CD4-positive, alpha-beta T cell treated with Interleukin-4 for 4 hours (primary cell): ENCODE measurements around the gene AMIGO3.
"Not testable (repeated sequence)": the region's sequence is repeated elsewhere in the genome, so short reads cannot be mapped to it uniquely, and the experiment has no call there.

Experiments
- DNase-seq: peaks from one replicate; pipeline ENCODE4 v3.0.0-alpha.2; 2020

The AMIGO3 gene

DNA sequence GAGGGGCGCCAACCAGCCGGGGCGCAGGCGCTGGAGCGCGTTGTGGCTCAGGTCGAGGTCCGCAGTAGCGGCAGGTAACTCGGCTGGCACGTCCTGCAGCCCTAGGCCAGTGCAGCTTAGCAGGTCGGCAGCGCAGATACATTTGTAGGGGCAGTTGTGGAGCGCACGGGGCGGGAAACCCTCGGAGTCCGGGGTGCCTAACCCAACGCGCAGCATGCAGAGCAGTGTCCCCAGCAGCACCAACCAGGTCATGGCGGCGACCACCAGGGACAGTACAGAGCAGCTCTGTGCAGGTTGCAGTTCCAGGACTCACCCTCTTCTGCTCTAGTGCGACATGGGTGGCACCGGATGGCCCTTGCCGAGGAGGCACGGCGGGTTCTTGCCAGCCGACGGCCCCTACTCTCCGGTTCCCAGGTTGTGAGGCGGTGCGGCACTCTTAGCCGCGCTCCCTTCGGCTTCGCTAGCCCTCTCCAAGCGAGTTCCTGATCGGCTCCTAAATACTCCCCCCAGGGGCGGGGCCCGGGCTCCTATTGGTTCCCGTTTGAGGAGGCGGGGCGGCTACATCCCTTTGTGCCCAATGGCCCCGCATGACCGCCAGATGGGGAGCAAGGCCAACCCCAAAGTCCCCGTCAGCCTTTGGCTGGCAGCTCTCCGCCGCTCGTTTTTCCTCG is at the start of gene AMIGO3:
TSS of gene AMIGO3 (minus strand) at position 471 of the 671 bp plus-strand sequence. CDS start at position 252, 219 bp downstream.
- peak; percentile 88 for DNase-seq

DNA sequence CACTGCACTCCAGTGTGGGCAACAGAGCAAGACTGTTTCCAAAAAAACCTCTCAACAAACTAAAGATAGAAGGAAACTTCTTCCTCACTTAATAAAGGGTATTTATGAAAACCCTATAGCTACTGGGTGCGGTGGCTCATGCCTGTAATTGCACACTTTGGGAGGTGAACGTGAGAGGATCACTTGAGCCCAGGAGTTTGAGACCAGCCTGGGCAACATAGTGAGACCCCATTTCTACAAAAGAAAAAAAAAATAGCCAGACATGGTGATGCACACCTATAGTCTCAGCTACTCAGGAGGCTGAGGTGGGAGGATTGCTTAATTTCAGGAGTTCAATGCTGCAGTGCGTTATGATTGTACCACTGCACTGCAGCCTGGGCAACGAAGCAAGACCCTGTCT is 44.5 kb upstream of the AMIGO3 start:
- no peak for DNase-seq

DNA sequence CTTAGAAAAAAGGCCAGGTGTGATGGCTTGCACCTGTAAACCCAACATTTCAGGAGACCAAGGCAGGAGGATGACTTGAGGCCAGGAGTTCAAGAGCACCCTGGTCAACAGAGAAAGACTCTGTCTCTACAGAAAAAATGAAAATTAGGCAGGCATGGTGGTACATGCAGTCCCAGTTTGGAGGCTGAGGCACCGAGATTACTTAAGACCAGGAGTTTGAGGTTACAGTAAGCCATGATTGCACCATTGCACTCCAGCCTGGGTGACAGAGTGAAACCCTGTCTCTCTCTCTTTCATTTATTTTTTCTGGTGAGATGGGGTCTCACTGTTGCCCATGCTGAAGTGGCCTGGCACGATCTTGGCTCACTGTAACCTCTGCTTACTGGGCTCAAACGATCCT is 42.2 kb upstream of the AMIGO3 start:
- DNase-seq, result no peak

GRCh38 chr3:49759226-49759625 is 39.7 kb upstream of the AMIGO3 start:
- DNase-seq, result no peak

GRCh38 chr3:49757197-49757596 is 37.7 kb upstream of the AMIGO3 start:
- no peak for DNase-seq

GRCh38 chr3:49756036-49756435 is 36.6 kb upstream of the AMIGO3 start:
- DNase-seq, result no peak

- DNase-seq, result no peak
Observed at GRCh38 chr3:49754536-49754935, 35.1 kb upstream of the AMIGO3 start.

DNA sequence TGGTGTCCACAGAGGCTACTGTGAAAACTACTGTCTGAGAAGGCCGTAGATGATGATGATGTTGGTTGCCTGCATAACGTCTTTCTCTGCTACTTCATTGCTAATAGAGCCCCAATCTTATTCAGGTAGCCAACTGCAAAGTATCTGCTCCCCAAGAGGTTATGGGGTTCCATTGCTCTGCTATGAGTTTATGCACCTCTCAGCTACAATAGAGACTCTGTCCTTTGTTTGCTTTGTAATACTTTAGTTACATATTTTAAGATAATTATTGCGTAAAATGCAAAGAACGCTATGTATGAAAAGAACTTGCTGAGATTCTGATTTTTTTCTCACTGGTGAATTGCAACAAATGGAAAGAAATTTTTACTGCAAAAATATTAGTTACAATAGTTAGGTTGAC is 32.0 kb upstream of the AMIGO3 start:
- no peak for DNase-seq

GRCh38 chr3:49750056-49750455 is 30.6 kb upstream of the AMIGO3 start:
- no peak for DNase-seq

- DNase-seq, result not testable (repeated sequence)
Observed at GRCh38 chr3:49748874-49749273, 29.4 kb upstream of the AMIGO3 start.

DNA sequence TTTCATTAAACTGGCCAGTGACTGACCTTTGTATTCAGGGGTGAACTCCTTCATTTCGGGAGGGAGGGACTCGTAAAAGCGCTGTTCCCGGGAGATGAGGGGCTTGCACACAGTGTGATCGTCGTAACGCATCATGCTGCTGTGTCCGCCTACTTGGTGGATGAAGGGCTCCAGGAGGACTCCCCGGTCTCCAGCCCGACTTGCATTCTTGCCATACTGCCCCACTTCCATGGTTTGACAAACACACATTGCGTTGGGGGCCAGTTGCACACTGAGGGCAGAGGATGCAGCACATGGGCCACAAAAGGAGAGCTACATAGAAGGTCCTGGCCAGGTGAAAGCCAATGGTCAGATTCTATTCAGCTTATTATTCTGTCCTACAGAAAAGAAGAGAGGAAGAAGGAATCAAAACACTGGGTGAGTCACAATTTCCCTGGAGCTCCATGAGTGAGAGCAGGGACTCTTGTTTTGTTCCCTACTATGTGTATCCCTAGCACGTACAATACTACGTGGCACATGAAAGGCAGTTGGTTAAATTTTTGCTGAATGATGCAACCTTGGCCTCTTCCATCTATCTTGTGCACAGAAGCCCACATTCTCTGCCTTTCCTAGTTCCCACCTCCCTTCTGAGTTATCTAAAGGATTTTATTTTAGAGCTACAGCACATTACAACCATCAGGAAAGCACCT is 28.5 kb upstream of the AMIGO3 start:
- DNase-seq, result no peak

GRCh38 chr3:49745986-49746385 is 26.5 kb upstream of the AMIGO3 start:
- no peak for DNase-seq

- DNase-seq, result no peak
Observed at GRCh38 chr3:49740427-49740826, 20.9 kb upstream of the AMIGO3 start.

GRCh38 chr3:49738067-49738713 is 18.7 kb upstream of the AMIGO3 start:
- DNase-seq, result no peak

DNA sequence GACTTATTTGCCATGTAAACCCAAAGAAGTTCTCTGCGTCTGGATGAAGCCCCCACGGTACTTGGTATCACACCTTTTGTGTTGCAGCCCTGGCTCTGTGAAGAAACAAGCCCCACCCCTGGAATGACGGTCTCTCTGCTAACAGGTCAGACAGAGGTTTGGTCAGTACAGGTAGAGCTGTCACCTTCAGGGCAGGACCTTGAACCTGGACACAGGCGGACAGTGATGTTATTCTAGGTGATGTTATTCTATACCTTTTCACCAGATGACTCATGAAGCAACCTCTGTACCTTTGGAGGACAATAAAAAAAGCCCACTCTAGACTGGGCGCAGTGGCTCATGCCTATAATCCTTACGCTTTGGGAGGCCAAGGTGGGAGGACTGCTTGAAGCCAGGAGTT is 15.3 kb upstream of the AMIGO3 start:
- no peak for DNase-seq

DNA sequence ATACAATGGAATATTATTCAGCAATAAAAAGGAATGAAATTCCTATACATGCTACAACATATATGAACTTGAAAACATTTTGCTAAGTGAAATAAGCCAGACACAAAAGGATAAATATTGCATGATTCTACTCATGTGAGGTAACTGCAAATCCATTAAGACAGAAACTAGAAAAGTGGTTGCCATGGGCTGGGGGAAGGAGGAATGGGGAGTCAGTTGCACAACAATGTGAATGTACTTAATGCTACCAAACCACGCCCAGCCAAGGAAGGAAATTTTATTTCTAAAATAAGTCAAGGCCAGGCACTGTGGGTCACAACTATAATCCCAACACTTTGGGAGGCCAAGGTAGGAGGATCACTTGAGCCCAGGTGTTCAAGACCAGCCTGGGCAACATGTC is 14.1 kb upstream of the AMIGO3 start:
- no peak for DNase-seq

GRCh38 chr3:49732597-49732996 is 13.1 kb upstream of the AMIGO3 start:
- DNase-seq, result no peak

DNA sequence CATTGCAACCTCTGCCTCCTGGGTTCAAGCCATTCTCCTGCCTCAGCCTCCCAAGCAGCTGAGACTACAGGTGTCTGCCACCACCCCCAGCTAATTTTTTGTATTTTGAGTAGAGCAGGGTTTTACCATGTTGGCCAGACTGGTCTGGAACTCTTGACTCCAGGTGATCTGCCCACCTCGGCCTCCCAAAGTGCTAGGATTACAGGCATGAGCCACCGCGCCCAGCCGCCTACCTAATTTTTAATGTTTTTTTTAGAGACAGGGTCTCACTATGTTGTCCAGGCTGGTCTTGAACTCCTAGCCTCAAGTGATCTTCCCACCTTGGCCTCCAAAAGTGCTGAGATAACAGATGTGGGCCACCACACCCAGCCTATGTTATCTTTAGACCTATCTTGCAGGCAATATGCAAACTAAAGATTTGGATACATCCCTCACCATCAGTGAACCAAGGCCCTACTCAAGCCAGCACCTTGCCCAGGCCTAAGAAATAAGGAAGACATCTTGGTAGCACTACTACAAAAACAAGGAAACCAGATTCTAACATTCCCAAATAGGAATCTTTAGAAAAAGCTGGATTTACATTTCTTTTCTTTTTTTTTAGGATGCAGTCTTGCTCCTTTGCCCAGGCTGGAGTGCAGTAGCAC is 10.6 kb upstream of the AMIGO3 start:
- no peak for DNase-seq

GRCh38 chr3:49727924-49728361 is 8.5 kb upstream of the AMIGO3 start:
- no peak for DNase-seq

DNA sequence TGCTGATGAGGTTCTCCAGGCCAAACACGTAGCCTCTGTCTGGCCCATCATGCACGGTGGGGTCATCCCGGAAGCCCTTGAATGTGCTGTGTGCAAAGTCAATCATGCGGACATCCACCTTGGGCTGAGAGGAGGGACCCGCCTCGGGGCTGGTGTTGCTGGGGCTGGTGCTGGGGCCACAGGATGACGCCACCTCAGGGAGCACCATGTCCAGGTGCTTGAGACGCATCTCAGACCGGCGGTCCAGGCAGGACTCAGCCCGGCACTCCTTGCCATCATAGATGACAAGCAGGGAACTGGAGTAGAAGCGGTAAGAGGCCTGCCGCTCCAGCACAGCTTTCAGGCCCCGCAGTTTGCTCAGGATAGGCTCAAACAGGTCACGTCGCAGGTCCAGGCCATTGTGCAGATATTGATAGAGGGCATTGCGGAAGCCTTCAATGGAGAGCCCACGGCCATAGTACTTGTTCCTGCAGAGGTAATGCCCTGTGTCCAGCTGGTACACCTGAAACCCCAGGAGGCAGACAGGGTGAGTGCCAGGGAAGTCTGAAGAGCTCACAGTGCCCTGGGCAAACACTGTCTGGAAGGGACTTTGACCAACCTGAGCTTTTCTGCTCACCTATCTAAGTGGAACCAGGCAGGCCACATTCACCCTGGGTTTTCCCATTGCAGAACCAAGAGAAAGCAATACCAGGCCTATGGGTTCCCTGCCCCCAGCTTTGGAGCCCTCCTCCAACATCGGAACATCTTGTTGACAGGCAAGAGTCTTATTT is 7.9 kb upstream of the AMIGO3 start:
- no peak for DNase-seq

GRCh38 chr3:49725906-49726681 is 6.6 kb upstream of the AMIGO3 start:
- no peak for DNase-seq

- DNase-seq, result peak; percentile 22
Observed at GRCh38 chr3:49724586-49724985, 5.1 kb upstream of the AMIGO3 start.
